SK-N-SH (cell line): ENCODE results near the gene TULP4.

Experiments
- CTCF ChIP-seq: fragments of 200-600 bp; sonication (generic); IDR thresholded peaks from 2 replicates; pipeline ENCODE4 v1.6.1; 2017; ENCODE audit warnings: antibody characterized with exemption, mild to moderate bottlenecking, moderate library complexity
- ELF1 ChIP-seq: IDR thresholded peaks from 2 replicates; pipeline ENCODE4 v1.4.0; 2012
- EP300 ChIP-seq, 2 experiments: IDR thresholded peaks; 2 replicates each; pipeline versions ENCODE4 v1.4.0 to v1.6.1; 2012; ENCODE audit warnings: borderline replicate concordance in 1 of 2, low read depth in 1 of 2, low read length in 1 of 2
- GABPA ChIP-seq: IDR thresholded peaks from 2 replicates; pipeline ENCODE4 v1.4.0; 2012; ENCODE audit warnings: low read depth, mild to moderate bottlenecking
- MAX ChIP-seq: IDR thresholded peaks from 2 replicates; pipeline ENCODE4 v1.4.0; 2012; ENCODE audit warnings: low read depth
- POLR2AphosphoS5 ChIP-seq: IDR thresholded peaks from 2 replicates; pipeline ENCODE4 v1.6.1; 2012; ENCODE audit warnings: low read depth, low read length
- RXRA ChIP-seq: IDR thresholded peaks from 2 replicates; pipeline ENCODE4 v1.4.0; 2012; ENCODE audit warnings: low read depth, mild to moderate bottlenecking, borderline replicate concordance
- SMC3 ChIP-seq: IDR thresholded peaks from 2 replicates; pipeline ENCODE4 v1.6.1; 2012; ENCODE audit warnings: low read depth, low read length, improper control_type of control experiment
- USF2 ChIP-seq: fragments of 150-350 bp; IDR thresholded peaks from 2 replicates; pipeline ENCODE4 v1.6.1; 2017; ENCODE audit warnings: antibody characterized with exemption, low read length, low read depth, borderline replicate concordance
- YY1 ChIP-seq: IDR thresholded peaks from 2 replicates; pipeline ENCODE4 v1.4.0; 2012; ENCODE audit warnings: low read depth, mild to moderate bottlenecking

GRCh38 chr6:158312165-158312564 is at the start of gene TULP4:
- TF ChIP-seq SMC3, result no peak
- no peak for TF ChIP-seq CTCF
- TF ChIP-seq EP300 (IDR thresholded peaks at IDR 0.05; ENCODE audit: borderline replicate concordance in 1 of 2, low read depth in 1 of 2, low read length in 1 of 2), result no peak
- TF ChIP-seq POLR2AphosphoS5, result no peak
- no peak for TF ChIP-seq ELF1
- TF ChIP-seq YY1, result no peak
- no peak for TF ChIP-seq MAX
- TF ChIP-seq GABPA, result no peak
- TF ChIP-seq RXRA, result no peak
- TF ChIP-seq USF2, result no peak
